Measurements from ENCODE around the gene SNAI1.

DNA sequence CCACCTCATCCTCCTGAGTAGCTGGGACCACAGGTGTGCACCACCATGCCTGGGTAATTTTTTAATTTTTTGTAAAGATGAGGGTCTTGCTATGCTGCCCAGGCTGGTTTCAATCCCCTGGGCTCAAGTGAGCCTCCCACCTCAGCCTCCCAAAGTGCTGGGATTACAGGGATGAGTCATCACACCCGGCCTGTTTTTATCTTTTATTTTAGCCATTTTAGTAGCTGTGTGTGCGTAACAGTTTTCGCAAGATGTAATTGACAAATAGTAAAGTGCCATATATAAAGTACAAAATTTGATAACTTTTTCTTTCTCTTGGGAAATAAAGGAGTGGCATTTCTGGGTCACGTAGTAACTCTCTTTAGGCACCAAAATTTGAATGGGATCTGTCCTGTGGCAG lies 21.4 kb downstream of the SNAI1 start:
- TF ChIP-seq, protein P1, sequence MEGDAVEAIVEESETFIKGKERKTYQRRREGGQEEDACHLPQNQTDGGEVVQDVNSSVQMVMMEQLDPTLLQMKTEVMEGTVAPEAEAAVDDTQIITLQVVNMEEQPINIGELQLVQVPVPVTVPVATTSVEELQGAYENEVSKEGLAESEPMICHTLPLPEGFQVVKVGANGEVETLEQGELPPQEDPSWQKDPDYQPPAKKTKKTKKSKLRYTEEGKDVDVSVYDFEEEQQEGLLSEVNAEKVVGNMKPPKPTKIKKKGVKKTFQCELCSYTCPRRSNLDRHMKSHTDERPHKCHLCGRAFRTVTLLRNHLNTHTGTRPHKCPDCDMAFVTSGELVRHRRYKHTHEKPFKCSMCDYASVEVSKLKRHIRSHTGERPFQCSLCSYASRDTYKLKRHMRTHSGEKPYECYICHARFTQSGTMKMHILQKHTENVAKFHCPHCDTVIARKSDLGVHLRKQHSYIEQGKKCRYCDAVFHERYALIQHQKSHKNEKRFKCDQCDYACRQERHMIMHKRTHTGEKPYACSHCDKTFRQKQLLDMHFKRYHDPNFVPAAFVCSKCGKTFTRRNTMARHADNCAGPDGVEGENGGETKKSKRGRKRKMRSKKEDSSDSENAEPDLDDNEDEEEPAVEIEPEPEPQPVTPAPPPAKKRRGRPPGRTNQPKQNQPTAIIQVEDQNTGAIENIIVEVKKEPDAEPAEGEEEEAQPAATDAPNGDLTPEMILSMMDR (conservative IDR thresholded peaks at IDR 0.05; ENCODE audit: low read depth, low read length), result no peak
- TF ChIP-seq EZH2 (IDR thresholded peaks at IDR 0.05; ENCODE audit: borderline replicate concordance, low read depth, low read length, poor library complexity, severe bottlenecking), result no peak
